ENCODE data around the gene GH1. TPM values are rescaled to one million over a fixed set of nuclear protein-coding genes. Genes with fewer than 3 reads are reported as not detected.
"Not testable (repeated sequence)": the region's sequence is repeated elsewhere in the genome, so short reads cannot be mapped to it uniquely, and the experiment has no call there.

Gene GH1
- total and polyA plus RNA-seq, 9 of the 15 experiments (the other 6 are each of a cell fraction or from before 2014, with no cell fraction given) = not detected

GRCh38 chr17:63916566-63917185 is 2.0 kb downstream of the GH1 start (continued):
- TF ChIP-seq, protein P1, sequence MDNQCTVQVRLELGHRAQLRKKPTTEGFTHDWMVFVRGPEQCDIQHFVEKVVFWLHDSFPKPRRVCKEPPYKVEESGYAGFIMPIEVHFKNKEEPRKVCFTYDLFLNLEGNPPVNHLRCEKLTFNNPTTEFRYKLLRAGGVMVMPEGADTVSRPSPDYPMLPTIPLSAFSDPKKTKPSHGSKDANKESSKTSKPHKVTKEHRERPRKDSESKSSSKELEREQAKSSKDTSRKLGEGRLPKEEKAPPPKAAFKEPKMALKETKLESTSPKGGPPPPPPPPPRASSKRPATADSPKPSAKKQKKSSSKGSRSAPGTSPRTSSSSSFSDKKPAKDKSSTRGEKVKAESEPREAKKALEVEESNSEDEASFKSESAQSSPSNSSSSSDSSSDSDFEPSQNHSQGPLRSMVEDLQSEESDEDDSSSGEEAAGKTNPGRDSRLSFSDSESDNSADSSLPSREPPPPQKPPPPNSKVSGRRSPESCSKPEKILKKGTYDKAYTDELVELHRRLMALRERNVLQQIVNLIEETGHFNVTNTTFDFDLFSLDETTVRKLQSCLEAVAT (IDR thresholded peaks at IDR 0.05) = no peak
- TF ChIP-seq, protein P2, sequence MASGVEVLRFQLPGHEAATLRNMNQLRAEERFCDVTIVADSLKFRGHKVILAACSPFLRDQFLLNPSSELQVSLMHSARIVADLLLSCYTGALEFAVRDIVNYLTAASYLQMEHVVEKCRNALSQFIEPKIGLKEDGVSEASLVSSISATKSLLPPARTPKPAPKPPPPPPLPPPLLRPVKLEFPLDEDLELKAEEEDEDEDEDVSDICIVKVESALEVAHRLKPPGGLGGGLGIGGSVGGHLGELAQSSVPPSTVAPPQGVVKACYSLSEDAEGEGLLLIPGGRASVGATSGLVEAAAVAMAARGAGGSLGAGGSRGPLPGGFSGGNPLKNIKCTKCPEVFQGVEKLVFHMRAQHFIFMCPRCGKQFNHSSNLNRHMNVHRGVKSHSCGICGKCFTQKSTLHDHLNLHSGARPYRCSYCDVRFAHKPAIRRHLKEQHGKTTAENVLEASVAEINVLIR (CRISPR knock-in tag; IDR thresholded peaks at IDR 0.05) = no peak
- no peak for TF ChIP-seq ZNF217 (CRISPR knock-in tag; IDR thresholded peaks at IDR 0.05)
- TF ChIP-seq, protein P3, sequence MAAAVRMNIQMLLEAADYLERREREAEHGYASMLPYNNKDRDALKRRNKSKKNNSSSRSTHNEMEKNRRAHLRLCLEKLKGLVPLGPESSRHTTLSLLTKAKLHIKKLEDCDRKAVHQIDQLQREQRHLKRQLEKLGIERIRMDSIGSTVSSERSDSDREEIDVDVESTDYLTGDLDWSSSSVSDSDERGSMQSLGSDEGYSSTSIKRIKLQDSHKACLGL (CRISPR knock-in tag; IDR thresholded peaks at IDR 0.05; ENCODE audit: borderline replicate concordance, poor library complexity, severe bottlenecking) = no peak
- peak; percentile 33; the same call in 1 of the 2 replicates for TF ChIP-seq CREM (IDR thresholded peaks at IDR 0.05; ENCODE audit: low read depth)
- TF ChIP-seq BRF2 (IDR thresholded peaks at IDR 0.05; ENCODE audit: borderline replicate concordance, insufficient read depth, insufficient read length) = no peak
- no peak for TF ChIP-seq MTA2 (IDR thresholded peaks at IDR 0.05; ENCODE audit: low read depth)

DNA sequence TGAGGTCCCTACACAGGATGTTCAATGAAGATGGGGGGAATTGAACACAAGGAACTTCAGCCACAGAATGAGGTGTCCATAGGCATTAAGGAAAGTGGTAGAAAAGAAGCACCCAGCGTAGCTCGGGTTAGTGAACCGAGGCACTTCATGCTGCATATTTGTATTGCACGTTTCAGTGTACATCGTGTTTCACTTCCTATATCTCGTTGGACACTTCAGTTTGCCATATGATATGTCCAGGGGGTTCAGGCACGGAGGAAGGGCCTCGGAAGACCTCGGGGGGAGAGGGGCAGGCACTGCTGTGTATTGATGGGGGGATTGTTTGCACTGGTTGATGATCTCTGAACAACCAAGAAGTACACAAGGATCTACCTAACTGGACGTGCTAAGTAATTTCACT is 2.9 kb downstream of the GH1 start:
- CTCF ChIA-PET (ENCODE audit: low intra/inter-chr PET ratio); H3K9me3 ChIP-seq (replicated peaks; ENCODE audit: control insufficient read depth, insufficient read depth, low read depth, low read length); H3K27ac ChIP-seq (ENCODE audit: extremely low read depth, low read depth, low read length); H3K4me1 ChIP-seq (replicated peaks in 1 of 2; ENCODE audit: control insufficient read depth in 2 of 2, insufficient read depth in 2 of 2, low read length in 2 of 2); H2AFZ ChIP-seq (ENCODE audit: low read depth, low read length); POLR2A ChIA-PET; H4K20me1 ChIP-seq (replicated peaks; ENCODE audit: control insufficient read depth, insufficient read depth, low read length); H3K9me1 ChIP-seq (ENCODE audit: control insufficient read depth, insufficient read depth, low read length); H3K9ac ChIP-seq (ENCODE audit: insufficient read depth in 1 of 2, low read depth in 2 of 2, low read length in 2 of 2); DNase-seq (ENCODE audit: extremely low read depth in 1 of 4, low spot score in 3 of 4); ATAC-seq; FAIRE-seq; H3K4me2 ChIP-seq (ENCODE audit: insufficient read depth, low read length); BruUV-seq (replicated peaks); H3K36me3 ChIP-seq (ENCODE audit: control insufficient read depth, insufficient read depth, low read length); H3K4me3 ChIP-seq; H3K79me2 ChIP-seq (ENCODE audit: control insufficient read depth, insufficient read depth, low read length): not testable (repeated sequence)
- under 1% methylated on average over 10 of the region's 10 CpGs for WGBS (ENCODE audit: insufficient coverage, low coverage, missing lambda C conversion rate)
- H3K27me3 ChIP-seq (ENCODE audit: control insufficient read depth in 2 of 2, insufficient read depth in 2 of 2, low read length in 2 of 2) = peaks cover 6 to 41% of the 10 kb centered on the region in 2 experiments; a peak in 4 of 5 replicates
- intact Hi-C loops (cut with micrococcal nuclease) (loop anchor here (5.0 to 10.0 kb wide), 2 partner anchors 217 to 369 kb away; partner anchors contain the start of gene ERN1), in situ Hi-C loops (cut with MboI) (loop anchor here (10.0 kb wide), 2 partner anchors 109 to 369 kb away; partner anchors contain the start of gene ICAM2)

Measured in K562 (cell line).